HepG2 (cell line): ENCODE data around the gene JOSD2. TPM values are rescaled to one million over a fixed set of nuclear protein-coding genes. Genes with fewer than 3 reads are reported as not detected.
A peak's percentile ranks its signal among the peaks of the same experiment; 100 is the strongest.

ENCODE experiments used
- HDAC2 ChIP-seq: sonication (generic); formaldehyde crosslinking; IDR thresholded peaks from 2 replicates; pipeline ENCODE4 v1.4.0; 2020; ENCODE audit warnings: missing genetic modification reagents
- MZF1 ChIP-seq: sonication (generic); formaldehyde crosslinking; IDR thresholded peaks from 2 replicates; pipeline ENCODE4 v1.8.1; 2023; ENCODE audit warnings: mild to moderate bottlenecking, missing genetic modification reagents, borderline replicate concordance
- SNAI1 ChIP-seq: sonication (generic); formaldehyde crosslinking; IDR thresholded peaks from 2 replicates; pipeline ENCODE4 v1.5.0; 2020; ENCODE audit warnings: mild to moderate bottlenecking, missing genetic modification reagents, borderline replicate concordance
- ZKSCAN1 ChIP-seq: fragments of 150-350 bp; IDR thresholded peaks from 2 replicates; pipeline ENCODE4 v1.6.1; 2014; ENCODE audit warnings: low read length
- ZNF121 ChIP-seq: sonication (generic); formaldehyde crosslinking; IDR thresholded peaks from 2 replicates; pipeline ENCODE4 v1.5.0; 2020; ENCODE audit warnings: mild to moderate bottlenecking, missing genetic modification reagents
- ZNF263 ChIP-seq: sonication (generic); formaldehyde crosslinking; IDR thresholded peaks from 2 replicates; pipeline ENCODE4 v1.4.0; 2020; ENCODE audit warnings: missing genetic modification reagents
- polyA plus RNA-seq, 8 experiments: library from polyadenylated mRNA; depleted of rRNA in 3 of 8; stranded (reverse) in 7 of 8; unstranded in 1 of 8; fragments of >200 nt; fragmentation: Illumina TruSeq in 4 of 8; extraction: Trizol in 4 of 8; gene quantifications; 2 replicates each; pipeline versions ENCODE4 v1.2.1 to v1.2.3, GENCODE V29; 2011 to 2016; ENCODE audit warnings: low read depth in 4 of 8, missing spikeins in 1 of 8, mixed read lengths in 1 of 8; ENCODE audit not compliant: insufficient read depth in 1 of 8
- total RNA-seq, 5 experiments: library from RNA; depleted of rRNA; stranded (reverse); fragments of >200 nt; fragmentation: Illumina TruSeq; extraction: Trizol; gene quantifications; 2 replicates each; pipeline ENCODE4 v1.2.3, GENCODE V29; 2016; ENCODE audit warnings: low read depth in 1 of 5
- TF ChIP-seq, protein P1 (sequence below): sonication (generic); formaldehyde crosslinking; IDR thresholded peaks from 2 replicates; pipeline ENCODE4 v1.4.0; 2020; ENCODE audit warnings: mild to moderate bottlenecking, missing genetic modification reagents
- TF ChIP-seq, protein P2 (sequence below), 2 experiments: fragments of 450-650 bp in 1 of 2; sonication (generic) in 1 of 2; formaldehyde crosslinking in 1 of 2; IDR thresholded peaks; 2 replicates each; pipeline versions ENCODE4 v1.6.1 to v1.8.0; 2016 to 2022; ENCODE audit warnings: antibody characterized with exemption in 1 of 2, mild to moderate bottlenecking in 1 of 2, missing genetic modification reagents in 1 of 2
- TF ChIP-seq, protein P3 (sequence below): sonication (generic); formaldehyde crosslinking; IDR thresholded peaks from 2 replicates; pipeline ENCODE4 v1.5.1; 2020; ENCODE audit warnings: mild to moderate bottlenecking, missing genetic modification reagents, moderate library complexity
- TF ChIP-seq, protein P4 (sequence below): IDR thresholded peaks from 2 replicates; pipeline ENCODE4 v1.6.1; 2016; ENCODE audit warnings: missing biosample characterization, missing genetic modification reagents, low read depth

The JOSD2 gene
- total and polyA plus RNA-seq, 2 of the 13 experiments (the other 11 are each of a cell fraction or from before 2014, with no cell fraction given) = 2.0 to 4.1 TPM

DNA sequence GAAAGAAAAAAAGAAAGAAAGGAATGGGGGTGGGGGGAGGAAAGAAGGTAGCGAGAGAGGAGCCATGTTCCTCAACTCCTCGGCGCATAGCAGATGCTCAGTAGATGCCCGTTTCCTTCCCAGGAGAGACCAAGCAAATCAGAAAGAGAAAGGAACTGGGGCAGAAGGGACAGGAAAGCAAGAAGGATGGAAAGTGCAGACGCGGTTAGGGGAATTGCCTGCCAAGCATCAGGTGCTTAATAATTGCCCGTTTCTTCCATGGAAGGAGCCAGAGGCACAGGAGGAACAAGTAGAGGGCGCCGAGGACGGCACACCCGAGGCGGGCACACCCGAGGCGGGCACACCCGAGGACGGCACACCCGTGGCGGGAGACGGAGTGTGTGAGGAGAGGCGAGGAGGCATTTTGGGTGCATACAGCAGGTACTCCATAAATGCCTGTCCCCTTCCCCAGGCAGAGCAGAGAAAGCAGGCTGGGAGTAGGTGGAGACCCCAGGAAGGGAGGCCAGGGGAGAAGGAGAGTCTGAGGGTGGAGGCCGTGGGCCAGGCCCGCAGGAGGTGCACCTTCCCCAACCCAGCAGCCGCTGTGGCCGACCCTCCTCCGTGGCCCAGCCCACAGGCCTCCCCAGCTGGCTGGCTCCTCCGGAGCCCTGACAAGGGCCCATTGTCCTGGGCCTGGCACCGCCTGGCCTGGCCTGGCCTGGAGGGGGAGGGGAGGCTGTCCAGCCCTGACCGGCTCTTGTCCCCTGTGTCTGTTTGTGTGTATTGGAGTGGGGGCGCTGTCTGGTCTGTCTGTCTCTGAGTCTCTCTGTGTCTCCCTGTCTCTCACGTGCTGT is 14.6 kb downstream of the JOSD2 start (continued):
- TF ChIP-seq, protein P1, sequence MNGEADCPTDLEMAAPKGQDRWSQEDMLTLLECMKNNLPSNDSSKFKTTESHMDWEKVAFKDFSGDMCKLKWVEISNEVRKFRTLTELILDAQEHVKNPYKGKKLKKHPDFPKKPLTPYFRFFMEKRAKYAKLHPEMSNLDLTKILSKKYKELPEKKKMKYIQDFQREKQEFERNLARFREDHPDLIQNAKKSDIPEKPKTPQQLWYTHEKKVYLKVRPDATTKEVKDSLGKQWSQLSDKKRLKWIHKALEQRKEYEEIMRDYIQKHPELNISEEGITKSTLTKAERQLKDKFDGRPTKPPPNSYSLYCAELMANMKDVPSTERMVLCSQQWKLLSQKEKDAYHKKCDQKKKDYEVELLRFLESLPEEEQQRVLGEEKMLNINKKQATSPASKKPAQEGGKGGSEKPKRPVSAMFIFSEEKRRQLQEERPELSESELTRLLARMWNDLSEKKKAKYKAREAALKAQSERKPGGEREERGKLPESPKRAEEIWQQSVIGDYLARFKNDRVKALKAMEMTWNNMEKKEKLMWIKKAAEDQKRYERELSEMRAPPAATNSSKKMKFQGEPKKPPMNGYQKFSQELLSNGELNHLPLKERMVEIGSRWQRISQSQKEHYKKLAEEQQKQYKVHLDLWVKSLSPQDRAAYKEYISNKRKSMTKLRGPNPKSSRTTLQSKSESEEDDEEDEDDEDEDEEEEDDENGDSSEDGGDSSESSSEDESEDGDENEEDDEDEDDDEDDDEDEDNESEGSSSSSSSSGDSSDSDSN = peak; percentile 53; the same call in 1 of the 2 replicates
- TF ChIP-seq SNAI1 (CRISPR knock-in tag) = no peak
- TF ChIP-seq, protein P2, sequence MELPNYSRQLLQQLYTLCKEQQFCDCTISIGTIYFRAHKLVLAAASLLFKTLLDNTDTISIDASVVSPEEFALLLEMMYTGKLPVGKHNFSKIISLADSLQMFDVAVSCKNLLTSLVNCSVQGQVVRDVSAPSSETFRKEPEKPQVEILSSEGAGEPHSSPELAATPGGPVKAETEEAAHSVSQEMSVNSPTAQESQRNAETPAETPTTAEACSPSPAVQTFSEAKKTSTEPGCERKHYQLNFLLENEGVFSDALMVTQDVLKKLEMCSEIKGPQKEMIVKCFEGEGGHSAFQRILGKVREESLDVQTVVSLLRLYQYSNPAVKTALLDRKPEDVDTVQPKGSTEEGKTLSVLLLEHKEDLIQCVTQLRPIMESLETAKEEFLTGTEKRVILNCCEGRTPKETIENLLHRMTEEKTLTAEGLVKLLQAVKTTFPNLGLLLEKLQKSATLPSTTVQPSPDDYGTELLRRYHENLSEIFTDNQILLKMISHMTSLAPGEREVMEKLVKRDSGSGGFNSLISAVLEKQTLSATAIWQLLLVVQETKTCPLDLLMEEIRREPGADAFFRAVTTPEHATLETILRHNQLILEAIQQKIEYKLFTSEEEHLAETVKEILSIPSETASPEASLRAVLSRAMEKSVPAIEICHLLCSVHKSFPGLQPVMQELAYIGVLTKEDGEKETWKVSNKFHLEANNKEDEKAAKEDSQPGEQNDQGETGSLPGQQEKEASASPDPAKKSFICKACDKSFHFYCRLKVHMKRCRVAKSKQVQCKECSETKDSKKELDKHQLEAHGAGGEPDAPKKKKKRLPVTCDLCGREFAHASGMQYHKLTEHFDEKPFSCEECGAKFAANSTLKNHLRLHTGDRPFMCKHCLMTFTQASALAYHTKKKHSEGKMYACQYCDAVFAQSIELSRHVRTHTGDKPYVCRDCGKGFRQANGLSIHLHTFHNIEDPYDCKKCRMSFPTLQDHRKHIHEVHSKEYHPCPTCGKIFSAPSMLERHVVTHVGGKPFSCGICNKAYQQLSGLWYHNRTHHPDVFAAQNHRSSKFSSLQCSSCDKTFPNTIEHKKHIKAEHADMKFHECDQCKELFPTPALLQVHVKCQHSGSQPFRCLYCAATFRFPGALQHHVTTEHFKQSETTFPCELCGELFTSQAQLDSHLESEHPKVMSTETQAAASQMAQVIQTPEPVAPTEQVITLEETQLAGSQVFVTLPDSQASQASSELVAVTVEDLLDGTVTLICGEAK (IDR thresholded peaks at IDR 0.05) = no peak
- TF ChIP-seq, protein P2 (CRISPR knock-in tag; IDR thresholded peaks at IDR 0.05) = no peak
- TF ChIP-seq ZNF121 (CRISPR knock-in tag) = peak; percentile 68; the same call in 1 of the 2 replicates
- TF ChIP-seq, protein P3, sequence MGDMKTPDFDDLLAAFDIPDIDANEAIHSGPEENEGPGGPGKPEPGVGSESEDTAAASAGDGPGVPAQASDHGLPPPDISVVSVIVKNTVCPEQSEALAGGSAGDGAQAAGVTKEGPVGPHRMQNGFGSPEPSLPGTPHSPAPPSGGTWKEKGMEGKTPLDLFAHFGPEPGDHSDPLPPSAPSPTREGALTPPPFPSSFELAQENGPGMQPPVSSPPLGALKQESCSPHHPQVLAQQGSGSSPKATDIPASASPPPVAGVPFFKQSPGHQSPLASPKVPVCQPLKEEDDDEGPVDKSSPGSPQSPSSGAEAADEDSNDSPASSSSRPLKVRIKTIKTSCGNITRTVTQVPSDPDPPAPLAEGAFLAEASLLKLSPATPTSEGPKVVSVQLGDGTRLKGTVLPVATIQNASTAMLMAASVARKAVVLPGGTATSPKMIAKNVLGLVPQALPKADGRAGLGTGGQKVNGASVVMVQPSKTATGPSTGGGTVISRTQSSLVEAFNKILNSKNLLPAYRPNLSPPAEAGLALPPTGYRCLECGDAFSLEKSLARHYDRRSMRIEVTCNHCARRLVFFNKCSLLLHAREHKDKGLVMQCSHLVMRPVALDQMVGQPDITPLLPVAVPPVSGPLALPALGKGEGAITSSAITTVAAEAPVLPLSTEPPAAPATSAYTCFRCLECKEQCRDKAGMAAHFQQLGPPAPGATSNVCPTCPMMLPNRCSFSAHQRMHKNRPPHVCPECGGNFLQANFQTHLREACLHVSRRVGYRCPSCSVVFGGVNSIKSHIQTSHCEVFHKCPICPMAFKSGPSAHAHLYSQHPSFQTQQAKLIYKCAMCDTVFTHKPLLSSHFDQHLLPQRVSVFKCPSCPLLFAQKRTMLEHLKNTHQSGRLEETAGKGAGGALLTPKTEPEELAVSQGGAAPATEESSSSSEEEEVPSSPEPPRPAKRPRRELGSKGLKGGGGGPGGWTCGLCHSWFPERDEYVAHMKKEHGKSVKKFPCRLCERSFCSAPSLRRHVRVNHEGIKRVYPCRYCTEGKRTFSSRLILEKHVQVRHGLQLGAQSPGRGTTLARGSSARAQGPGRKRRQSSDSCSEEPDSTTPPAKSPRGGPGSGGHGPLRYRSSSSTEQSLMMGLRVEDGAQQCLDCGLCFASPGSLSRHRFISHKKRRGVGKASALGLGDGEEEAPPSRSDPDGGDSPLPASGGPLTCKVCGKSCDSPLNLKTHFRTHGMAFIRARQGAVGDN (CRISPR knock-in tag) = peak; percentile 41
- TF ChIP-seq HDAC2 (CRISPR knock-in tag) = peak; percentile 23; the same call in 1 of the 2 replicates
- peak; percentile 33; the same call in 1 of the 2 replicates for TF ChIP-seq ZNF263
- TF ChIP-seq ZKSCAN1 = no peak
- TF ChIP-seq MZF1 (CRISPR knock-in tag) = no peak
- TF ChIP-seq, protein P4, sequence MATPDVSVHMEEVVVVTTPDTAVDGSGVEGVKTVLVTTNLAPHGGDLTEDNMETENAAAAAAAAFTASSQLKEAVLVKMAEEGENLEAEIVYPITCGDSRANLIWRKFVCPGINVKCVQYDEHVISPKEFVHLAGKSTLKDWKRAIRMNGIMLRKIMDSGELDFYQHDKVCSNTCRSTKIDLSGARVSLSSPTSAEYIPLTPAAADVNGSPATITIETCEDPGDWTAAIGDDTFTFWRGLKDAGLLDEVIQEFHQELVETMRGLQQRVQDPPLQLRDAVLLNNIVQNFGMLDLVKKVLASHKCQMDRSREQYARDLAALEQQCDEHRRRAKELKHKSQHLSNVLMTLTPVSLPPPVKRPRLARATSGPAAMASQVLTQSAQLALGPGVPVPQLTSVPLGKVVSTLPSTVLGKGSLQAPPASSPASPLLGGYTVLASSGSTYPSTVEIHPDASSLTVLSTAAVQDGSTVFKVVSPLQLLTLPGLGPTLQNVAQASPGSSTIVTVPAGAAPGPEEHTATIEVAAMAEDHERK (CRISPR knock-in tag) = no peak
